ENCODE measurements around the gene RETREG1.

RETREG1 gene

GRCh38 chr5:16609412-16609811, 7.4 kb downstream of the RETREG1 start:
- DNase-seq, result no peak
- Histone ChIP-seq H3K9me3 (ENCODE audit: severe bottlenecking) (no peaks in the 10 kb centered on the region), H3K27ac (no peak overlapping the region), H3K27me3 (ENCODE audit: insufficient read depth, low read depth, severe bottlenecking) (no peaks in the 10 kb centered on the region), H3K36me3 (no peaks in the 10 kb centered on the region), H3K4me3 (ENCODE audit: low read depth, low read length) (no peak overlapping the region)
- no peak for TF ChIP-seq CTCF (IDR thresholded peaks at IDR 0.05; ENCODE audit: low read depth, low read length)

- no peak for TF ChIP-seq CTCF (IDR thresholded peaks at IDR 0.05; ENCODE audit: low read depth, low read length)
- Histone ChIP-seq H3K4me3 (ENCODE audit: low read depth, low read length) (no peak overlapping the region), H3K36me3 (no peaks in the 10 kb centered on the region), H3K27me3 (ENCODE audit: insufficient read depth, low read depth, severe bottlenecking) (no peaks in the 10 kb centered on the region), H3K9me3 (ENCODE audit: severe bottlenecking) (no peaks in the 10 kb centered on the region), H3K27ac (no peak overlapping the region)
- no peak for DNase-seq
Observed at GRCh38 chr5:16606628-16607027, 10.2 kb downstream of the RETREG1 start.

GRCh38 chr5:16603701-16604100, 13.1 kb downstream of the RETREG1 start:
- no peak for TF ChIP-seq CTCF (IDR thresholded peaks at IDR 0.05; ENCODE audit: low read depth, low read length)

GRCh38 chr5:16603295-16603694, 13.5 kb downstream of the RETREG1 start:
- Histone ChIP-seq H3K27me3 (ENCODE audit: insufficient read depth, low read depth, severe bottlenecking) (no peaks in the 10 kb centered on the region), H3K9me3 (ENCODE audit: severe bottlenecking) (no peaks in the 10 kb centered on the region), H3K4me3 (ENCODE audit: low read depth, low read length) (no peak overlapping the region), H3K27ac (no peak overlapping the region), H3K36me3 (no peaks in the 10 kb centered on the region)
- DNase-seq, result no peak
- no peak for TF ChIP-seq CTCF (IDR thresholded peaks at IDR 0.05; ENCODE audit: low read depth, low read length)

More at GRCh38 chr5:16603701-16604100, 13.1 kb downstream of the RETREG1 start:
- Histone ChIP-seq H3K9me3 (ENCODE audit: severe bottlenecking) (no peaks in the 10 kb centered on the region), H3K27me3 (ENCODE audit: insufficient read depth, low read depth, severe bottlenecking) (no peaks in the 10 kb centered on the region), H3K4me3 (ENCODE audit: low read depth, low read length) (no peak overlapping the region), H3K27ac (no peak overlapping the region), H3K36me3 (no peaks in the 10 kb centered on the region)
- no peak for DNase-seq

- no peak for DNase-seq
- H3K9me3 ChIP-seq (ENCODE audit: severe bottlenecking), result no peaks in the 10 kb centered on the region
- H3K4me3 ChIP-seq (ENCODE audit: low read depth, low read length), result no peak overlapping the region
- TF ChIP-seq CTCF (IDR thresholded peaks at IDR 0.05; ENCODE audit: low read depth, low read length), result no peak
- no peaks in the 10 kb centered on the region for H3K36me3 ChIP-seq
- H3K27ac ChIP-seq, result no peak overlapping the region
- H3K27me3 ChIP-seq (ENCODE audit: insufficient read depth, low read depth, severe bottlenecking), result no peaks in the 10 kb centered on the region
Observed at GRCh38 chr5:16602182-16602581, 14.6 kb downstream of the RETREG1 start.

GRCh38 chr5:16600946-16601345, 15.9 kb downstream of the RETREG1 start:
- Histone ChIP-seq H3K36me3 (no peaks in the 10 kb centered on the region), H3K27ac (no peak overlapping the region), H3K9me3 (ENCODE audit: severe bottlenecking) (no peaks in the 10 kb centered on the region), H3K27me3 (ENCODE audit: insufficient read depth, low read depth, severe bottlenecking) (no peaks in the 10 kb centered on the region), H3K4me3 (ENCODE audit: low read depth, low read length) (no peak overlapping the region)
- no peak for TF ChIP-seq CTCF (IDR thresholded peaks at IDR 0.05; ENCODE audit: low read depth, low read length)
- DNase-seq, result no peak

All from WERI-Rb-1 (cell line).